ENCODE data around the gene USP2. TPM values are rescaled to one million over a fixed set of nuclear protein-coding genes. Genes with fewer than 3 reads are reported as not detected.
"Not testable (repeated sequence)": the region's sequence is repeated elsewhere in the genome, so short reads cannot be mapped to it uniquely, and the experiment has no call there.

USP2 gene
- total RNA-seq, 1 donor from 2014 or later = 135 TPM

DNA sequence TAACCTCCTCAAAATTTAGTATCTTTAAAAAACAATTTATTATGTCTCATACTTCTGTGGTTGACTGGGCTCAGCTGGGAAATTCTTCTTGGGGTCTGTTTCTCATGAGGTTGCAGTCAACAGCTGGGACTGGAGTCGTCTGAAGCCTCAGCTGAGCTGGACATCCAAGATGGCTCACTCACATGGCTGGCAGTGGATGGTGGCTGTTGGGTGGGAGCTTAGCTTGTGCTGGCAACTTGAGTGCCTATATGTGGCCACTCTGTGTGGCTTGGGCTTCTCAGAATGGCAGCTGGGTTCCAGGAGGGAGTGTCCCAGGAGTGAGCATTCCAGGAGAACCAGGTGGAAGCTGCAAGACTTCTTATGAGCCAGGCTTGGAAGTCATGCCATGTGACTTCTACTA is 28.2 kb upstream of the USP2 start:
- Histone ChIP-seq H3K36me3 (no peaks in the 10 kb centered on the region), H3K4me3 (no peak overlapping the region), H3K9me3 (replicated peaks) (no peaks in the 10 kb centered on the region), H3K4me1 (no peaks in the 10 kb centered on the region), H3K27me3 (ENCODE audit: low read depth) (no peaks in the 10 kb centered on the region), H3K27ac (replicated peaks) (no peak overlapping the region)
- intact Hi-C loops (cut with micrococcal nuclease) = no loop called here
- TF ChIP-seq, protein P1, sequence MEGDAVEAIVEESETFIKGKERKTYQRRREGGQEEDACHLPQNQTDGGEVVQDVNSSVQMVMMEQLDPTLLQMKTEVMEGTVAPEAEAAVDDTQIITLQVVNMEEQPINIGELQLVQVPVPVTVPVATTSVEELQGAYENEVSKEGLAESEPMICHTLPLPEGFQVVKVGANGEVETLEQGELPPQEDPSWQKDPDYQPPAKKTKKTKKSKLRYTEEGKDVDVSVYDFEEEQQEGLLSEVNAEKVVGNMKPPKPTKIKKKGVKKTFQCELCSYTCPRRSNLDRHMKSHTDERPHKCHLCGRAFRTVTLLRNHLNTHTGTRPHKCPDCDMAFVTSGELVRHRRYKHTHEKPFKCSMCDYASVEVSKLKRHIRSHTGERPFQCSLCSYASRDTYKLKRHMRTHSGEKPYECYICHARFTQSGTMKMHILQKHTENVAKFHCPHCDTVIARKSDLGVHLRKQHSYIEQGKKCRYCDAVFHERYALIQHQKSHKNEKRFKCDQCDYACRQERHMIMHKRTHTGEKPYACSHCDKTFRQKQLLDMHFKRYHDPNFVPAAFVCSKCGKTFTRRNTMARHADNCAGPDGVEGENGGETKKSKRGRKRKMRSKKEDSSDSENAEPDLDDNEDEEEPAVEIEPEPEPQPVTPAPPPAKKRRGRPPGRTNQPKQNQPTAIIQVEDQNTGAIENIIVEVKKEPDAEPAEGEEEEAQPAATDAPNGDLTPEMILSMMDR (IDR thresholded peaks at IDR 0.05; ENCODE audit: borderline replicate concordance) = no peak
- DNase-seq = no peak

DNA sequence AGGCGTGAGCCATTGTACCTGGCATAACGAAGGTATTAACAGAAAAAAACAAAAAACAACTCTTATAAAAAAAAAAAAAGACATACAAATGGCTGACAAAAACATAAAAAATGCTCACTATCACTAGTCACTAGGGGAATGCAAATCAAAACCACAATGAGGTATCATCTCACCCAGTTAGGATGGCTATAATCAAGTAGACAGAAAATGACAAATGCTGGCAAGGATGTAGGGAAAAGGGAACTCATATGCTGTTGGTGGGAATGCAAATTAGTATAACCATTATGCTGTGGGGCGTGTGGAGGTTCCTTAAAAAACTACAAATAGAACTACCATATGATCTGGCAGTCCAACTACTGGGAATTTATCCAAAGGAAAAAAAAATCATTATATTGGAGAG is 24.5 kb upstream of the USP2 start:
- no peak for DNase-seq
- intact Hi-C loops (cut with micrococcal nuclease) = no loop called here
- Histone ChIP-seq H3K27ac (replicated peaks) (no peak overlapping the region), H3K9me3 (replicated peaks) (peaks cover 11% of the 10 kb centered on the region), H3K4me3 (no peak overlapping the region), H3K4me1 (no peaks in the 10 kb centered on the region), H3K36me3 (no peaks in the 10 kb centered on the region), H3K27me3 (ENCODE audit: low read depth) (no peaks in the 10 kb centered on the region)
- TF ChIP-seq, protein P1 (IDR thresholded peaks at IDR 0.05; ENCODE audit: borderline replicate concordance) = no peak

DNA sequence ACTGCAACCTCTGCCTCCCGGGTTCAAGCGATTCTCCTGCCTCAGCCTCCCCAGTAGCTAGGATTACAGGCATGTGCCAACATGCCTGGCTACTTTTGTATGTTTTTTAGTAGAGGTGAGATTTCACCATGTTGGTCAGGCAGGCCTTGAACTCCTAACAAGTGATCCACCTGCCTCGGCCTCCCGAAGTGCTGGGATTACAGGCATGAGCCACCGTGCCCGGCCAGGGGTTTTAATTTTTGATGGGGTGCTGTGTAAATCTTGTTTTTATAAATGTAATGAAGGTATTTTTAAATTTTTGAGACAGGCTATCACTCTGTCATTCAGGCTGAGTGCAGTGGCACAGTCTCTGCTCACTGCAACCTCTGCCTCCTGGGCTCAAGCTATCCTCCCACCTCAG is 24.0 kb upstream of the USP2 start:
- H3K27ac ChIP-seq (replicated peaks); DNase-seq; H3K36me3 ChIP-seq; H3K4me1 ChIP-seq; H3K4me3 ChIP-seq; H3K27me3 ChIP-seq (ENCODE audit: low read depth); intact Hi-C loops (cut with micrococcal nuclease): not testable (repeated sequence)
- H3K9me3 ChIP-seq (replicated peaks) = peaks cover 17% of the 10 kb centered on the region

DNA sequence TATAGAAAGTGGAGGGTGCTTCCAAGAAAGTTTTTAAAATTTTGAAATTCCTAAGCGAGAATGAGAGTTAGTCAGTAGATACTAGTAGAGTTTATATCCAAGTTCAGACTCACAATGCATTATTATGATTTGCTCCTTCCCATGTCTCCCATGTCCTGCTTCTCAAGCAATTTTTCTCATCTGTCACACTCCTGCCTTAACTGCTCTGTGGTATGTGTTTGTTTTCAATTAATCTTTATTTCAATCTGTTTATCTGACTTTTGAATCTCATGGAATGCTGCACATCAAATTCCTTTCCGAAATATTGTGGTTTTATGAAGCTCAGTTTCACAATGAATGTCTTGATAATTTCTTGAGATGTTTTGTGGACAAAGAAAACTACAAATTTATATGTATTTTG is 23.4 kb upstream of the USP2 start:
- H3K27me3 ChIP-seq (ENCODE audit: low read depth) = no peaks in the 10 kb centered on the region
- peaks cover 22% of the 10 kb centered on the region for H3K9me3 ChIP-seq (replicated peaks)
- no peaks in the 10 kb centered on the region for H3K4me1 ChIP-seq
- no peak overlapping the region for H3K4me3 ChIP-seq
- TF ChIP-seq, protein P1 (IDR thresholded peaks at IDR 0.05; ENCODE audit: borderline replicate concordance) = no peak
- no peak overlapping the region for H3K27ac ChIP-seq (replicated peaks)
- intact Hi-C loops (cut with micrococcal nuclease) = no loop called here
- no peak for DNase-seq
- peaks cover 5% of the 10 kb centered on the region for H3K36me3 ChIP-seq

DNA sequence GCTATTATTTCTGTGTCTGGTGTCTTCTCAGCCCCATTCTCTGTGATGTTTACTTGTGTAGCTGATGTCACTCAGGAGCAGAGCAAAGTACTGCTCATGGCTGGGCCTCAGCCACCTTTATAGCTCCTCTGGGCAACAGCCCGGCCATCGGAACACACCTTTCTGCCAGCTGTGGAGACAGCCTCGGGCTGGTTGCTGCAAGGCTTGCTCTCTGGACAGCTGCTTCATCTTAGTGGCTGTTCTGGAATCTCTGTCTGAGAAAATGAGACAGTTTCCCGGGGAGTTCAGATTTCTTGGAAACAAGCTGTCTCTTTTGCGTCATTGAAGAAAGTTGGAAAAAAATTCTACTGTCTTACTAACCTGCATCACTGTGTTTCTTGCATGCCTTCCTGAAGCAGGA is 21.5 kb upstream of the USP2 start:
- H3K27ac ChIP-seq (replicated peaks) = no peak overlapping the region

DNA sequence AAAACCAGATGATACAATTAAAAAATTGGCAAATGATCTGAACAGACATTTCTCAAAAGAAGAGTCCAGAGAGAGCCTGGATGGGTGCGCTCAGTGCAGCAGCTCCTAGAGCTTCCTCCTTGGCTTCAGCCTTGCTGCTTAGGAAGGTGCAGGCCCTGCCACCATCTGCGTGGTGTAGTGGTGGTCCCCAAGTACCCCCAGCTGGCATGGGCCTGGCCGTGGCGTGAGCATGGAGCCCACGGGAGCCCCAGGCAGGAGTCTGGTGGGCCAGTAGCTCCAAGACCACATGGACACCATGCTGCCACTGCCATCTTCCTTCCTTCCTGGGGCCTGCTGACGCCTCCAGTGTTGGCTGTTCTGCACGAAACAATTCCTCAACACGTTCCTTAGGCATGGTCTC is 21.0 kb upstream of the USP2 start:
- H3K27ac ChIP-seq (replicated peaks) = no peak overlapping the region
- peaks cover 8% of the 10 kb centered on the region for H3K36me3 ChIP-seq
- TF ChIP-seq, protein P1 (IDR thresholded peaks at IDR 0.05; ENCODE audit: borderline replicate concordance) = no peak
- no peaks in the 10 kb centered on the region for H3K27me3 ChIP-seq (ENCODE audit: low read depth)
- no peak overlapping the region for H3K4me3 ChIP-seq
- peaks cover 46% of the 10 kb centered on the region for H3K9me3 ChIP-seq (replicated peaks)
- DNase-seq = no peak
- H3K4me1 ChIP-seq = no peaks in the 10 kb centered on the region
- intact Hi-C loops (cut with micrococcal nuclease) = no loop called here

More for the DNA sequence above, 21.5 kb upstream of the USP2 start:
- intact Hi-C loops (cut with micrococcal nuclease) = no loop called here
- no peak for DNase-seq
- H3K4me1 ChIP-seq = no peaks in the 10 kb centered on the region
- H3K36me3 ChIP-seq = peaks cover 8% of the 10 kb centered on the region
- peaks cover 41% of the 10 kb centered on the region for H3K9me3 ChIP-seq (replicated peaks)
- H3K4me3 ChIP-seq = no peak overlapping the region
- TF ChIP-seq, protein P1 (IDR thresholded peaks at IDR 0.05; ENCODE audit: borderline replicate concordance) = no peak
- H3K27me3 ChIP-seq (ENCODE audit: low read depth) = no peaks in the 10 kb centered on the region
